Caco-2 (cell line): ENCODE data around the gene ROPN1L. TPM values are rescaled to one million over a fixed set of nuclear protein-coding genes. Genes with fewer than 3 reads are reported as not detected.

ENCODE experiments used
- BruUV-seq: library from RNA; stranded (reverse); fragments of 400-500 nt; replicated peaks from 2 replicates; lab custom pipeline; 2021; lab: Mats Ljungman, UMichigan
- CTCF ChIA-PET: fragments of 300-600 bp; sonication (Branson Sonifier 250); formaldehyde crosslinking; loops from one replicate; lab custom pipeline; 2022; ENCODE audit warnings: antibody characterized with exemption; lab: Charles Lee
- POLR2A ChIA-PET: fragments of 300-600 bp; sonication (Branson Sonifier 250); formaldehyde crosslinking; loops from one replicate; lab custom pipeline; 2022; ENCODE audit warnings: antibody characterized with exemption; lab: Charles Lee
- DNase-seq, 2 experiments: peaks; one replicate each; pipeline versions ENCODE4 v3.0.0 to v3.0.0-alpha.2; 2020 to 2022
- H3K27me3 ChIP-seq: replicated peaks from 2 replicates; pipeline ENCODE4 v1.6.0; 2011; ENCODE audit warnings: low read length; ENCODE audit not compliant: control insufficient read depth, insufficient read depth
- H3K36me3 ChIP-seq: 2 replicates; pipeline ENCODE4 v1.5.1; 2011; ENCODE audit warnings: low read length; ENCODE audit not compliant: control insufficient read depth, insufficient read depth
- H3K4me1 ChIP-seq: fragments of 250-450 bp; sonication (Bioruptor Pico); 2 replicates; pipeline ENCODE4 v1.5.1; 2020; ENCODE audit warnings: mild to moderate bottlenecking
- H3K4me3 ChIP-seq: 2 replicates; pipeline ENCODE4 v1.5.1; 2011; ENCODE audit warnings: low read depth, mild to moderate bottlenecking, control low read depth, low read length
- H3K9me3 ChIP-seq: fragments of 250-450 bp; sonication (Bioruptor Pico); 2 replicates; pipeline ENCODE4 v1.5.1; 2020; ENCODE audit warnings: mild to moderate bottlenecking, moderate library complexity
- H3K27ac Mint-ChIP-seq: one replicate; pipeline ENCODE4 v1.8.0; 2022; ENCODE audit warnings: mixed read lengths; ENCODE audit not compliant: unreplicated experiment
- H3K27me3 Mint-ChIP-seq: one replicate; pipeline ENCODE4 v1.8.0; 2022; ENCODE audit warnings: mixed read lengths; ENCODE audit not compliant: insufficient read depth, unreplicated experiment
- H3K36me3 Mint-ChIP-seq: one replicate; pipeline ENCODE4 v1.8.0; 2022; ENCODE audit warnings: mild to moderate bottlenecking, mixed read lengths; ENCODE audit not compliant: insufficient read depth, unreplicated experiment
- H3K4me1 Mint-ChIP-seq: one replicate; pipeline ENCODE4 v1.8.0; 2022; ENCODE audit warnings: low read depth, mixed read lengths; ENCODE audit not compliant: unreplicated experiment
- H3K4me3 Mint-ChIP-seq: one replicate; pipeline ENCODE4 v1.8.0; 2022; ENCODE audit warnings: mild to moderate bottlenecking, moderate library complexity, mixed read lengths; ENCODE audit not compliant: unreplicated experiment
- H3K9me3 Mint-ChIP-seq: one replicate; pipeline ENCODE4 v1.8.0; 2022; ENCODE audit warnings: mixed read lengths; ENCODE audit not compliant: unreplicated experiment
- CTCF ChIP-seq, 2 experiments: fragments of 200-600 bp in 1 of 2; IDR thresholded peaks; 1 replicate in 1 of 2; 2 replicates in 1 of 2; pipeline versions ENCODE4 v1.5.1 to v1.8.0; 2011 to 2022; ENCODE audit warnings: antibody characterized with exemption in 1 of 2, control low read depth in 1 of 2, inconsistent platforms in 1 of 2, low read depth in 1 of 2, low read length in 1 of 2, mild to moderate bottlenecking in 1 of 2, moderate library complexity in 1 of 2; ENCODE audit not compliant: insufficient read depth in 1 of 2, severe bottlenecking in 1 of 2, unreplicated experiment in 1 of 2
- intact Hi-C: fragments of 100-400 bp; cut with micrococcal nuclease; formaldehyde crosslinking; loops from one replicate; pipeline ENCODE4 v1.10.0; 2022; ENCODE audit not compliant: unreplicated experiment
- total RNA-seq: library from RNA; stranded (reverse); gene quantifications from 2 replicates; pipeline ENCODE4 v1.2.3, GENCODE V29; 2022

Gene ROPN1L
- total RNA-seq, 1 experiment from 2014 or later, result 0.48 TPM

DNA sequence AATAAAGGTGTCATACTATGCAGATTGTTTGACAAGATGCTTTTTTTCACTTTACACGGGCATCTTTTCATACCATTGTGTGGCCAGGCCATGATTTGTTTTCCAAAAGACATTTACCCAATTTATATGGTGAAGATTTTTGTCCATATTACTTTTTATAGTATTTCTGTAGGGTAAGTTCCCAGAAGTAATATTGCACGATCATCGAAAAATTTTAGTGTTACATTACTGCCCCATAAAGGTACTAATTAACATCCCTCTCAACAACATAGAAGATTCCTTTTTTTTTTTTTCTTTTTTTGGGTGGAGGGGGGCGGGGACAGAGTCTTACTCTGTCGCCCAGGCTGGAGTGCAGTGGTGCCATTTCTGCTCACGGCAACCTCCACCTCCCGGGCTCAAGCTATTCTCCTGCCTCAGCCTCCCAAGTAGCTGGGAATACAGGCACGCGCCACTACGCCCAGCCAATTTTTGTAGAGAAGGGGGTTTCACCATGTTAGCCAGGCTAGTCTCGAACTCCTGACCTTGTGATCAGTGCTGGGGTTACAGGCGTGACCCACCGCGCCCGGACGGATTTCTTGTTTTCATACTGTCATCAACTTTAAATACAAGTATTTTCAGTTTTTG lies 1.2 kb upstream of the ROPN1L start:
- no peaks in the 10 kb centered on the region for H3K27me3 Mint-ChIP-seq
- peaks cover 26% of the 10 kb centered on the region for H3K36me3 Mint-ChIP-seq
- Histone ChIP-seq H3K4me3 (peak overlapping the region; percentile 88), H3K9me3 (no peaks in the 10 kb centered on the region), H3K36me3 (no peaks in the 10 kb centered on the region), H3K27me3 (no peaks in the 10 kb centered on the region), H3K4me1 (0 out of 2 replicates have a peak, but pooled peaks cover 3% of the 10 kb centered on the region)
- H3K4me3 Mint-ChIP-seq, result peak overlapping the region; percentile 80
- no peaks in the 10 kb centered on the region for H3K9me3 Mint-ChIP-seq
- intact Hi-C loops, result no loop called here
- H3K27ac Mint-ChIP-seq, result no peak overlapping the region
- TF ChIP-seq CTCF (IDR thresholded peaks at IDR 0.05; ENCODE audit: insufficient read depth in 1 of 2, low read depth in 1 of 2, low read length in 1 of 2, severe bottlenecking in 1 of 2, unreplicated experiment in 1 of 2), result no peak
- peaks cover 7% of the 10 kb centered on the region for H3K4me1 Mint-ChIP-seq
- CTCF ChIA-PET, result interaction anchor here (0.6 to 0.7 kb wide), 3 partner anchors 121 to 156 kb away, joined by 3 read pairs; no protein-coding TSS in a partner anchor
- POLR2A ChIA-PET, result no interaction called here
- BruUV-seq, result no TSS peak
- DNase-seq, result no peak

GRCh38 chr5:10441992-10442435 lies 335 bp downstream of the ROPN1L start:
- peaks cover 7% of the 10 kb centered on the region for H3K4me1 Mint-ChIP-seq
- ChIA-PET CTCF (interaction anchor here (1.3 kb wide), 1 partner anchor 186 kb away, joined by 4 read pairs; no protein-coding TSS in a partner anchor), POLR2A (interaction anchor here (0.6 kb wide), 2 partner anchors 53 to 88 kb away, joined by 3 to 9 read pairs; partner anchors contain the start of gene MARCHF6)
- Histone ChIP-seq H3K4me3 (peak overlapping the region; percentile 88), H3K36me3 (no peaks in the 10 kb centered on the region), H3K4me1 (0 out of 2 replicates have a peak, but pooled peaks cover 3% of the 10 kb centered on the region), H3K27me3 (no peaks in the 10 kb centered on the region), H3K9me3 (no peaks in the 10 kb centered on the region)
- BruUV-seq, result no TSS peak
- peaks cover 26% of the 10 kb centered on the region for H3K36me3 Mint-ChIP-seq
- intact Hi-C loops, result no loop called here
- H3K27me3 Mint-ChIP-seq, result no peaks in the 10 kb centered on the region
- no peaks in the 10 kb centered on the region for H3K9me3 Mint-ChIP-seq
- peak overlapping the region; percentile 80 for H3K4me3 Mint-ChIP-seq
- H3K27ac Mint-ChIP-seq, result peak overlapping the region; percentile 34
- no peak for DNase-seq
- TF ChIP-seq CTCF (IDR thresholded peaks at IDR 0.05; ENCODE audit: insufficient read depth in 1 of 2, low read depth in 1 of 2, low read length in 1 of 2, severe bottlenecking in 1 of 2, unreplicated experiment in 1 of 2), result no peak

- Mint-ChIP-seq H3K27ac (no peak overlapping the region), H3K36me3 (peaks cover 26% of the 10 kb centered on the region), H3K27me3 (no peaks in the 10 kb centered on the region), H3K9me3 (no peaks in the 10 kb centered on the region), H3K4me3 (peak overlapping the region; percentile 80), H3K4me1 (peaks cover 7% of the 10 kb centered on the region)
- DNase-seq, result no peak
- no peaks in the 10 kb centered on the region for H3K36me3 ChIP-seq
- H3K4me3 ChIP-seq, result peak overlapping the region; percentile 88
- H3K9me3 ChIP-seq, result no peaks in the 10 kb centered on the region
- intact Hi-C loops, result no loop called here
- H3K4me1 ChIP-seq, result 0 out of 2 replicates have a peak, but pooled peaks cover 3% of the 10 kb centered on the region
- no peak for TF ChIP-seq CTCF (IDR thresholded peaks at IDR 0.05; ENCODE audit: insufficient read depth in 1 of 2, low read depth in 1 of 2, low read length in 1 of 2, severe bottlenecking in 1 of 2, unreplicated experiment in 1 of 2)
- POLR2A ChIA-PET, result interaction anchor here (0.6 kb wide), 2 partner anchors 52 to 89 kb away, joined by 3 to 9 read pairs; partner anchors contain the start of gene MARCHF6
- BruUV-seq, result TSS peak; percentile 24
- CTCF ChIA-PET, result interaction anchor here (1.0 kb wide), 1 partner anchor 10 kb away, joined by 3 read pairs; no protein-coding TSS in a partner anchor
- H3K27me3 ChIP-seq, result no peaks in the 10 kb centered on the region
Observed at GRCh38 chr5:10442576-10442975, 897 bp downstream of the ROPN1L start.
